ENCODE data around the gene PHACTR1.

Gene PHACTR1

DNA sequence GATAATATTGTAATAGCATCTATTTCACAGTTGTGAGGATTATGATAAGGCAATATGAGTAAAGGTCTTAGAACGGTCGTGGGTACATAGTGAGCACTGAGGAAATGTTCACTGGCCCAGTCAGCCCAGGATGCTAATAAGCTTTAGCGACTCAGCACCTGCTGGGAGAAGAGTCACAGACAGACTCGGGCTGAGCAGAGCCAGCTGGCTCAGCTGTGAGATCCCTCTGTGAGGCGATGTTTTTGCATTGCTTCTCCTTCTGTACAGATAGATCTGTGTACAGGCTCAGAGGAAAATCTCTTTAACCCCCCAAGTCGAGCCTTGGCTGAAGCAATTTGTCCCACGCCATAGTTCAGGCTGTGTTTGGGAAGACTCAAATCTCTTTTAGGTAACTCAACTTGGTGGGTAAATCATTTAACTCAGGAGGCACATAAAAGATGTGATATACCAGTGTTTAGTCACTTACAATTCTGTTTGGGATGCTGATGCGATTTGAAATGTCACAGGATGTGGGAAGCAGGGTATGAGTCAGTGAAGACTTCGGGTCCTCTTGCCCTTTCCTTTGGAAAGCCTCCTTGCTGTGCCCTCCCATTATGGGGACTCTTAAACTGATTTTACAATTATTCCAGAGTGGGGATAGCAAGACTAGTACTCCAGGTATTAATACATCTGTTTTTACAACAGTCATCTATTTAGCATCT, 53.1 kb downstream of the PHACTR1 start:
- TF ChIP-seq, protein P1, sequence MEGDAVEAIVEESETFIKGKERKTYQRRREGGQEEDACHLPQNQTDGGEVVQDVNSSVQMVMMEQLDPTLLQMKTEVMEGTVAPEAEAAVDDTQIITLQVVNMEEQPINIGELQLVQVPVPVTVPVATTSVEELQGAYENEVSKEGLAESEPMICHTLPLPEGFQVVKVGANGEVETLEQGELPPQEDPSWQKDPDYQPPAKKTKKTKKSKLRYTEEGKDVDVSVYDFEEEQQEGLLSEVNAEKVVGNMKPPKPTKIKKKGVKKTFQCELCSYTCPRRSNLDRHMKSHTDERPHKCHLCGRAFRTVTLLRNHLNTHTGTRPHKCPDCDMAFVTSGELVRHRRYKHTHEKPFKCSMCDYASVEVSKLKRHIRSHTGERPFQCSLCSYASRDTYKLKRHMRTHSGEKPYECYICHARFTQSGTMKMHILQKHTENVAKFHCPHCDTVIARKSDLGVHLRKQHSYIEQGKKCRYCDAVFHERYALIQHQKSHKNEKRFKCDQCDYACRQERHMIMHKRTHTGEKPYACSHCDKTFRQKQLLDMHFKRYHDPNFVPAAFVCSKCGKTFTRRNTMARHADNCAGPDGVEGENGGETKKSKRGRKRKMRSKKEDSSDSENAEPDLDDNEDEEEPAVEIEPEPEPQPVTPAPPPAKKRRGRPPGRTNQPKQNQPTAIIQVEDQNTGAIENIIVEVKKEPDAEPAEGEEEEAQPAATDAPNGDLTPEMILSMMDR (IDR thresholded peaks at IDR 0.05) = no peak
- no peak overlapping the region for H3K27ac ChIP-seq
- H3K27me3 ChIP-seq = peaks cover 12% of the 10 kb centered on the region
- H3K4me1 ChIP-seq (ENCODE audit: control insufficient read depth in 1 of 2, insufficient read depth in 1 of 2, low read depth in 1 of 2, low read length in 1 of 2) = no peaks in the 10 kb centered on the region
- no peaks in the 10 kb centered on the region for H3K9me3 ChIP-seq
- no peak overlapping the region for H3K4me3 ChIP-seq (ENCODE audit: low read depth in 1 of 2, low read length in 1 of 2)
- no peaks in the 10 kb centered on the region for H3K36me3 ChIP-seq

DNA sequence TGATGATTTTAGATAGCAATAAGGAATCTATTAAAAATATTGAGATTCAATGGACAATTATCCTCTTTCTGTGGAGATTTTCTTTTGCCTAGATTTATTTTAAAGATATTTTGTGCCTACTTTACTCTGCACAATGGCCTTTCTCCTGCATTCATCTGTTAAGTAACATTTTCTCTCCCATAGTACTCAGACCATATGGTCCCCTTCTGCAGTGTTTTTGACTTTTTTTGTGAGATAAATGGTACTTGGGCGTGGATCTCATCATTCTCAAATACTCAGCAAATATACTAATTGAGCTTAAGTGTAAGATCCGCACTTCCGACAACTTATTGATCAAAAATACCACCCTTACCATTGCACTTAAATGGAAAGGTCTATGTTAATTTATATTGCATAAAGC, 55.8 kb downstream of the PHACTR1 start:
- Histone ChIP-seq H3K4me3 (ENCODE audit: low read depth in 1 of 2, low read length in 1 of 2) (no peak overlapping the region), H3K9me3 (no peaks in the 10 kb centered on the region), H3K36me3 (no peaks in the 10 kb centered on the region), H3K4me1 (ENCODE audit: control insufficient read depth in 1 of 2, insufficient read depth in 1 of 2, low read depth in 1 of 2, low read length in 1 of 2) (no peaks in the 10 kb centered on the region), H3K27me3 (peaks cover 12% of the 10 kb centered on the region), H3K27ac (no peak overlapping the region)
- TF ChIP-seq, protein P1 (IDR thresholded peaks at IDR 0.05) = no peak

DNA sequence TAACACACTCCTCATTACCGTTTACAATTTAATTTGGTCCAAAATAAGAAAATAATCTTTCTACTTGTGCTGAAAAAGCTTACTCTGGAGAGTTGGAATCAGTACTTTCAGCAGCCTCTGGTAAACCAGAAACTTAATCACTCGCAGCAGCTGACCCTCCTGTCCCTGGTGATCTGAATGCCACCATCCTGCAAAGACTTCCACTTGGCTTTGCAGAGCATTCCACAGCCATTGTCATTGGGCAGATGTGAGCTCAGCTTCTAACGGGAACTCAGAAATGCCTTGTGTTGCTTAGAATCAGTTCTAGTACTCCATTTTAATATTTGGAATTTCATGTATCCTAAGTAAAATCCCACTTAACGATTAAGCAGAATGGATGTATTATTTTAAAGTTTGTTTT, 59.7 kb downstream of the PHACTR1 start:
- Histone ChIP-seq H3K36me3 (no peaks in the 10 kb centered on the region), H3K27me3 (no peaks in the 10 kb centered on the region), H3K9me3 (no peaks in the 10 kb centered on the region), H3K27ac (no peak overlapping the region), H3K4me1 (ENCODE audit: control insufficient read depth in 1 of 2, insufficient read depth in 1 of 2, low read depth in 1 of 2, low read length in 1 of 2) (no peaks in the 10 kb centered on the region), H3K4me3 (ENCODE audit: low read depth in 1 of 2, low read length in 1 of 2) (no peak overlapping the region)
- TF ChIP-seq, protein P1 (IDR thresholded peaks at IDR 0.05) = no peak

DNA sequence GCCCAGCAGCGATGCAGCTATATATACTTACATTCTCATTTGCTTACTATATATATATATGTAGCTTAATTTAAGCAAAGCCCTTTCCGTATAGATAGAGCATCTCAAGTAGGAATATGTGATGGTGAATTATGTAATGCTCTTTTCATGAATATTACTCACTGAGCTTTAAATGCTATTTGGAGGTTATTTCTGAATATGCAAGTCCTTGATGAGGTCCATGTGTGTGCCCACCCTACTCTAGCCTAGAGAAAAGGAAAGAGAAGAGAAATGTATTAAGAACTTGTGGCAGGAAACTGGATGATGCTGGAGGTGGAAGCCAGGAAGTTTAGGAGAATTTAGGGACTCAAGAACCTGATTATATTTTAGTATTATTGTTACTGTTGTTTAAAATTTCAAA, 63.2 kb downstream of the PHACTR1 start:
- Histone ChIP-seq H3K4me1 (ENCODE audit: control insufficient read depth in 1 of 2, insufficient read depth in 1 of 2, low read depth in 1 of 2, low read length in 1 of 2) (no peaks in the 10 kb centered on the region), H3K9me3 (no peaks in the 10 kb centered on the region), H3K4me3 (ENCODE audit: low read depth in 1 of 2, low read length in 1 of 2) (no peak overlapping the region), H3K27ac (no peak overlapping the region), H3K36me3 (no peaks in the 10 kb centered on the region), H3K27me3 (no peaks in the 10 kb centered on the region)
- TF ChIP-seq, protein P1 (IDR thresholded peaks at IDR 0.05) = no peak

DNA sequence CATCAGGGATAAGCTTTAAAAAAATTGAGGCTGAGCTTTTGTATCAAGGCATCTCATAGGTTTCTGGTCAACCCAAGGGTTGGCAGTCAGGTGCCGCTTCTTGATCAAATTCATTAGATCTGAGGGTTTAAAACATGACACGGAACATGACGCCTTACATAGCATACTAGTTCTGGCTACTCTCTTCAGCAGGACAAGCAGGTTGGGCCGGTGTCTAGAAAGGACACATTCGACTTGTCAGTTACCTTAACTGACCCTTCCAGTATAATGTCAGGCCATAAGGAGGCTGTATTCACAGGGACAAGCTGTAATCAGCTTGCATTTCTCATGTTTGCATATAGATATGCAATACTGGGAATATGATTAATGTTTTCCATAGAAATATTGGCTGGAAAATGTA, 65.6 kb downstream of the PHACTR1 start:
- Histone ChIP-seq H3K4me3 (ENCODE audit: low read depth in 1 of 2, low read length in 1 of 2) (no peak overlapping the region), H3K4me1 (ENCODE audit: control insufficient read depth in 1 of 2, insufficient read depth in 1 of 2, low read depth in 1 of 2, low read length in 1 of 2) (no peaks in the 10 kb centered on the region), H3K27me3 (no peaks in the 10 kb centered on the region), H3K27ac (no peak overlapping the region), H3K36me3 (no peaks in the 10 kb centered on the region), H3K9me3 (no peaks in the 10 kb centered on the region)
- TF ChIP-seq, protein P1 (IDR thresholded peaks at IDR 0.05) = no peak
